Activated naive CD8-positive, alpha-beta T cell treated with anti-CD3 and anti-CD28 coated beads, Interleukin-2, amount 50 U/mL, for 16 hours (primary cell): ENCODE results near the gene BAZ2A.
A peak's percentile ranks its signal among the peaks of the same experiment; 100 is the strongest.
"Not testable (repeated sequence)": the region's sequence is repeated elsewhere in the genome, so short reads cannot be mapped to it uniquely, and the experiment has no call there.

Experiments
- DNase-seq: peaks from one replicate; pipeline ENCODE4 v3.0.0-alpha.2; 2020; ENCODE audit warnings: low read depth, low spot score

BAZ2A gene

GRCh38 chr12:56630180-56630632 is at the start of gene BAZ2A:
Gene BAZ2A, minus strand, starts transcription at chr12:56630326. Its CDS starts 12,796 bp downstream, at chr12:56617530.
- DNase-seq: peak; percentile 67

GRCh38 chr12:56678852-56679251 is 48.7 kb upstream of the BAZ2A start:
- no peak for DNase-seq

- DNase-seq: no peak
Measured at GRCh38 chr12:56677680-56678079, 47.6 kb upstream of the BAZ2A start.

GRCh38 chr12:56676851-56677580 is 46.9 kb upstream of the BAZ2A start:
- no peak for DNase-seq

- DNase-seq: no peak
Measured at GRCh38 chr12:56671608-56672007, 41.5 kb upstream of the BAZ2A start.

GRCh38 chr12:56670836-56671235 is 40.7 kb upstream of the BAZ2A start:
- no peak for DNase-seq

- no peak for DNase-seq
Measured at GRCh38 chr12:56668197-56668457, 38.0 kb upstream of the BAZ2A start.

- no peak for DNase-seq
Measured at GRCh38 chr12:56661979-56662638, 32.0 kb upstream of the BAZ2A start.

GRCh38 chr12:56661560-56661959 is 31.4 kb upstream of the BAZ2A start:
- no peak for DNase-seq

- DNase-seq: no peak
Measured at GRCh38 chr12:56658921-56659320, 28.8 kb upstream of the BAZ2A start.

- no peak for DNase-seq
Measured at GRCh38 chr12:56657416-56658379, 27.6 kb upstream of the BAZ2A start.

GRCh38 chr12:56653781-56654180 is 23.7 kb upstream of the BAZ2A start:
- DNase-seq: not testable (repeated sequence)

- not testable (repeated sequence) for DNase-seq
Measured at GRCh38 chr12:56648023-56648422, 17.9 kb upstream of the BAZ2A start.

GRCh38 chr12:56645717-56646446 is 15.8 kb upstream of the BAZ2A start, which contains the start of gene ATP5F1B:
Gene ATP5F1B, minus strand, starts transcription at chr12:56645984. Its CDS starts 21 bp downstream, at chr12:56645963.
- DNase-seq: peak; percentile 76

GRCh38 chr12:56645201-56645716 is 15.1 kb upstream of the BAZ2A start:
- no peak for DNase-seq

- DNase-seq: no peak
Measured at GRCh38 chr12:56644654-56645053, 14.5 kb upstream of the BAZ2A start.

GRCh38 chr12:56641219-56641618 is 11.1 kb upstream of the BAZ2A start:
- no peak for DNase-seq

- no peak for DNase-seq
Measured at GRCh38 chr12:56637621-56638020, 7.5 kb upstream of the BAZ2A start.

- DNase-seq: peak; percentile 77
Measured at GRCh38 chr12:56636675-56637540, 6.8 kb upstream of the BAZ2A start.
